HG02623 (cell line): ENCODE data around the gene PCNT.
"Not testable (repeated sequence)": the region's sequence is repeated elsewhere in the genome, so short reads cannot be mapped to it uniquely, and the experiment has no call there.

Experiments
- ATAC-seq: cut with Tn5 transposase; IDR thresholded peaks from one replicate; pipeline ENCODE4 v1.9.1; 2021; ENCODE audit warnings: moderate library complexity; ENCODE audit not compliant: unreplicated experiment

Gene PCNT

DNA sequence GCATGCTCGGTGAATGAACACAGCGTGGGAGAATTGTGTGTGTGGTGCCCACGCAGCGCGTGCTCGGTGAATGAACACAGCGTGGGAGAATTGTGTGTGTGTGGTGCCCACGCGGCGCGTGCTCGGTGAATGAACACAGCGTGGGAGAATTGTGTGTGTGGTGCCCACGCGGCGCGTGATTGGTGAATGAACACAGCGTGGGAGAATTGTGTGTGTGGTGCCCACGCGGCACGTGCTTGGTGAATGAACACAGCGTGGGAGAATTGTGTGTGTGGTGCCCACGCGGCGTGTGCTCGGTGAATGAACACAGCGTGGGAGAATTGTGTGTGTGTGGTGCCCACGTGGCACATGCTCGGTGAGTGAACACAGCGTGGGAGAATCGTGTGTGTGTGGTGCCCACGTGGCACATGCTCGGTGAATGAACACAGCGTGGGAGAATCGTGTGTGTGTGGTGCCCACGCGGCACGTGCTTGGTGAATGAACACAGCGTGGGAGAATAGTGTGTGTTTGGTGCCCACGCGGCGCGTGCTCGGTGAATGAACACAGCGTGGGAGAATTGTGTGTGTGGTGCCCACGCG is 79.4 kb downstream of the PCNT start:
- ATAC-seq = not testable (repeated sequence)

DNA sequence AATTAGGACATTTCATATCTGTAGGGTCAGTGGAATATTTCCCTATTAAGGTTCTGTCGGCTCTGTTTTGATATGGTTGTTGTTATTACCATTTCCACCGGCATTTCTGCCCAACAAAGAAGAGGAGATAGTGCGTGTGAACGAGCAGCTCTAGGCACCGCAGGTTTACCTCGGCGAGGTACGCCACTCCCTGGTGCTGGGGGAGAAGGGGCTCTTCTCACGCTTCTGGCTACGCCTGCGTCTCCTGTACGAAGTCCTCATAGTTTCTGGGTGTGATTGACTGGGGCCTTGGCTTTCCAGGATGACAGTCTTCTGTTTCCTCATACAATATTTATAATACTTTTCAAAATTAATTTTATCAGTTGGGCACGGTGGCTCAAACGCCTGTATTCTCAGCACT is 80.3 kb downstream of the PCNT start:
- ATAC-seq = no peak

DNA sequence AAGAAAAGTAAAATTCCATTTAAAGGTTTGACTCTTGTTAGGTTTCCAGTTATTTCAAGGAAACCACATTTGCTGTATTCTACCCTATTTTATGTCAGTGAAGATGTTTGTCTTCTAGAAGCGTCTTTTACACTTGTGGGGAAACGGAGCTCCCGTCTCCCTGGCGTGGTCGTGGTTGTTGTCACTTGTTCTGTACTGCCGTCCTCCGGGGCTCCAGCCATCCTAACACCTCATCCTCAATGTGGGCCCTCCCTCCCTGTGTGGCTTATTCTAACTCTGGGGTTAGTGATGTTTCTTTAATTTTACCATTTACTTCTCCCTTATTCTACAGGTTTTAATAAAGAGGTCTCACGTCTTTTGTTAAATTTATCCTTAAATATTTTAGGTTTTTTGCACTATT is 82.0 kb downstream of the PCNT start:
- ATAC-seq = no peak

DNA sequence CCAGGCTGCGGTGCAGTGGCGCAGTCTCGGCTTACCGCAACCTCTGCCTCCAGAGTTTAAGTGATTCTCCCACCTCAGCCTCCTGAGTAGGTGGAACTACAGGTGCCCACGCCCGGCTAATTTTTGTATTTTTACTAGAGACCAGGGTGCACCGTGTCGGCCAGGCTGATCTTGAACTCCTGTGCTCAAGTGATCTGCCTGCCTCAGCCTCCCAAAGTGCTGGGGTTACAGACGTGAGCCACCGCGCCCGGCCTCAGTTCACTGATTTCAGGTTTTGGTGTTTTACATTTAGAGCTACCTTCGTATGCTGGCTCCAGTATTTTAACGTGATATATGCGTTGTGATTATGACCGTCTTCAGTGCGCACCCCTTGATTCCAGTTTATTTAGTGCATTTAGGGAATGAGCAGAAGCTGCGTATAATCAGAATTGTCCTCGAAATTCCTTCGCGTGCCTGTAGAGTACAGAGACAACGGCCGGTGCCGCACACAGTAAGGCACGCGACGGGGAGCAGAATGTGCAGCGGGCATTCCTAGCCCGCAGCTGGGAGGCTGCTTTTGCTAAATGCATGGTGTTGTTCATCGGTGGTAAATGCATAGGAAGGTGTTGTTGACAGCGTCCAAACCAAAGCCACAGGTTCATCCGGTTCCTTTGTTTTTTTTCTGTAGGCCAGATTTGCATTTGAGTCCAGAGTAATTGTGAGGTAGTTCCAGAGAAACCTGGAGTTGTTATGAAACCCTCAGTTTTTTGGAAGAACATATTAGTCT is 85.9 kb downstream of the PCNT start:
- ATAC-seq = no peak

DNA sequence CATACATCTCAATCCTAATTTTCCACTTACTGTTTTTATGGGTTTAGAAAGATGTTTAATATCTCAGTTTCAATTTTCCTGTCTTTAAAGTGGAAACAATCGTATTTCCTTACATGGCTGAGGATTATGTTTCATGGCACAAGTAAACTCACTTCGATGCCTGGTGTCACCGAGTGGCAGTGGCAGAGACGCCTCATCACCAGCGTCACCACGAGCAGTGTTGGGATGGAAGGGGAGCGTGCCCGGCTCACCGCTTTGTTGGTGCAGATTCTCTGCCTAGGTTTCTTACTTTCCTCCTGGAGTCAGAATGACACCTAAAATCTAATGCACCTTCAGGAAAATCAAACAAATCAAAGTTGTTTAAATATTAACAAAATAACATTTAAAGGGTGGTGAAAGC is 86.6 kb downstream of the PCNT start:
- ATAC-seq = no peak

DNA sequence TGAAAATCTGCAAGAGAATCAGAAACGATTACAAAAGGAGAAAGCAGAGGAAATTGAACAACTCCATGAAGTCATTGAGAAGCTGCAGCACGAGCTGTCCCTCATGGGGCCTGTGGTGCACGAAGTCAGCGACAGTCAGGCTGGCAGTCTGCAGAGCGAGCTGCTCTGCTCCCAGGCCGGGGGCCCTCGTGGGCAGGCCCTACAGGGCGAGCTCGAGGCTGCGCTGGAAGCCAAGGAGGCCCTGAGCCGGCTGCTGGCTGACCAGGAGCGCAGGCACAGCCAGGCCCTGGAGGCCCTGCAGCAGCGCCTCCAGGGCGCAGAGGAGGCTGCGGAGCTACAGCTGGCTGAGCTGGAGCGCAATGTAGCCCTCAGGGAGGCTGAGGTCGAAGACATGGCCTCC is 87.3 kb downstream of the PCNT start:
- no peak for ATAC-seq

DNA sequence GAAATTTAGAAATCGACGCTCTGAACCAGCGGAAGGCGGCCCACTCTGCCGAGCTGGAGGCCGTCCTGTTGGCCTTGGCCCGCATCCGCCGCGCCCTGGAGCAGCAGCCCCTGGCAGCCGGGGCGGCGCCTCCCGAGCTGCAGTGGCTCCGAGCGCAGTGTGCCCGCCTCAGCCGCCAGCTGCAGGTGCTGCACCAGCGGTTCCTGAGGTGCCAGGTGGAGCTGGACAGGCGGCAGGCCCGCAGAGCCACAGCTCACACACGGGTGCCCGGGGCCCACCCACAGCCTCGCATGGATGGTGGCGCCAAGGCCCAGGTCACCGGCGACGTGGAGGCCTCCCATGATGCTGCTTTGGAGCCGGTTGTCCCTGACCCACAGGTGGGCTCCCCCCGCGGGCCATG is 87.7 kb downstream of the PCNT start:
- no peak for ATAC-seq

DNA sequence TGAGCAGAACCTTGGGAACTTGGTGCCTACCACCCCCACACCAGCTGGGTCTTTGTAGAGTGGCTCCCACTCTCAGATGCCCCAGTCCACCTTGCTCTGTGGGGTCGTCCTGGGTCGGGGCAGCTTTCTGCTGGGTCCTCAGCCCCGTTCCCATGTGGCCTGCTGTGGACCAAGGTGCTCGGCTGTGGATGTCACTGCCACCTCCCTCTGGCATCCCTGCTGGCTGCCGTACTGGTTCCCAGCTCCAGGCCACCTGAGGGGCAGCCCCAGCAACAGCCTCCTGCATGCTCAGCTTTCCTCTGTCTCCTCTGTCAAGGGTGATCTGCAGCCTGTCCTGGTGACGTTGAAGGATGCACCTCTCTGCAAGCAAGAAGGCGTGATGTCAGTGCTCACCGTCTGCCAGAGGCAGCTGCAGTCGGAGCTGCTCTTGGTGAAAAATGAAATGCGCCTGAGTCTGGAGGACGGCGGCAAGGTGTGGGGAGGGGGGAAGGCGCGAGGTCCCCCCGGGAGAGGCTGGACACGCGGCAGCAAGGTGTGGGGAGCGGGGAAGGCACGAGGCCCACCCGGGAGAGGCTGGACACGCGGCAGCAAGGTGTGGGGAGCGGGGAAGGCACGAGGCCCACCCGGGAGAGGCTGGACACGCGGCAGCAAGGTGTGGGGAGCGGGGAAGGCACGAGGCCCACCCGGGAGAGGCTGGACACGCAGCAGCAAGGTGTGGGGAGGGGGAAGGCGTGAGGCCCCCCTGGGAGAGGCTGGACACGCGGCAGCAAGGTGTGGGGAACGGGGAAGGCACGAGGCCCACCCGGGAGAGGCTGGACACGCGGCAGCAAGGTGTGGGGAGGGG is 88.8 kb downstream of the PCNT start:
- ATAC-seq = no peak

DNA sequence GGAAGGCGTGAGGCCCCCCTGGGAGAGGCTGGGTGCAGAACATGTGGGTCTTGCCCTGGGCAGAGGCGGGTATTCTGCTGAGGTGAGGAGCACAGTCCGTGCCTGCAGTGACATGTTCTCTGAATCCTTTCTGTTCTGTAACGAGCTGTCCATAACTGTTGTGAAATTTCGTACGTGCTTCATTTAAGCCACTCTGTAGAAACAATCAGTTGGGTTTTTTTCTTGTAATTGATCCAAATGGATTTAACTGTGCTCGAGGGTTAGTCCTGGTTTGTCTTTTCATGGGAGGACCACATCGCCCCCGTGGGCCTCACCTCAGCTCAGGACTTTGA is 89.4 kb downstream of the PCNT start:
- ATAC-seq = no peak

DNA sequence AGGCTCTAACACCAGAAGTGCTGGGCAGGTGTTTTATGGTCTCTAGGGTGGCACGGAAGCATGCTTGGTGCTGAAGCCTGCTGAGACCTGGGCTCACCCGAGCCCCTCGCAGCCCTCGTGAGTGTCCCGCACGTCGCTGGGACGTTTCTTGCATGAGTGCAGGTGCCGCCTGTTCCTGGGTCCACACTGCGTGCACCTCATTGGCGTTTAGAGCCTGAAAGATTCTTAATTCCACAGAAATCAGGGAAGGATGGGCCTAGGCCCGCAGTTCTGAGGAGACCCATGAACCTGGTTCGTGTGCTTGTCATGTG is 91.0 kb downstream of the PCNT start:
- no peak for ATAC-seq

DNA sequence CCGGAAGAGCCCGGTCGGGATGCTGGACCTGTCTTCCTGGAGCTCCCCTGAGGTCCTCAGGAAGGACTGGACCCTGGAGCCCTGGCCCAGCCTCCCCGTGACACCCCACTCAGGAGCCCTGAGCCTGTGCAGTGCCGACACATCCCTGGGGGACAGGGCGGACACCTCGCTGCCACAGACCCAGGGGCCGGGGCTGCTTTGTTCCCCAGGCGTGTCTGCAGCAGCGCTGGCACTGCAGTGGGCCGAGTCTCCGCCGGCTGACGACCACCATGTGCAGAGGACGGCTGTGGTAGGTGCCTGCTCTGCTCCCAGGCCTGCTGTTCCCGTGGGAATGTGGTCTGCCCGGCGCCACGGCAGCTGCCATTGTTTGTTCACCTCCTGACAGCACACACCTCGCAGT is 92.6 kb downstream of the PCNT start:
- ATAC-seq = no peak

DNA sequence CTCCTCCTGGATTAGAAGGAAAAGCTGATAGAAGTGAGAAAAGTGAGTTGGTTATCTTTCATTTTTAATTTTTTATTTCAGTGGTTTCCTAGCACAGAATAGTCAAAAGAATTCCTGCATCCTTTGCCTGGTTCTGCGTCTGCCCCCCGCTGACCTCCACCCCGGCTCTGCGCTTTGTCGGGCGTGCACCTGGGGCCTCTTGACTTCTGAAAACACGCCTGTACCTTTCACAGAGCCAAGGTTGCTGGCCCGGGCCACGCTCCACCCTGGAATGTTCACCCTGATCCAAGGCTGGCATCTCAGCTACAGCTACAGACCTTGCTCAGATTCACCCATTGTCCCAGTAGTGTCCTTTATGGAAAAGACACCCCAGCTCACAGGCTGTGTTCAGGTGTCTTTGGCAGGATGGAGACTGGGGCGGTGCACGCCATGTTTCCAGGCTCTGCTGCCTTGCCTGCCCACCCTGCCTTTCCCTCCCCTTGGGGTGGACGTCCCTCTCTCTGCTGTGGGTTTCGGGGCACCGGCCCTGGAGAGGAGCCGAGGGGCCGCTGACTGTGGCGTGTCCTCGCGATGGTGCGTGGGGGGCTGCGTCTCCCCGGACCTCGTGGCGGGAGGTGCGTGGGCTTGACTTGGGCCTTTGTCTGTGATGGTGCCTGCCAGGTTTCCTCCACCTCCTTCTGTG is 94.5 kb downstream of the PCNT start:
- no peak for ATAC-seq

DNA sequence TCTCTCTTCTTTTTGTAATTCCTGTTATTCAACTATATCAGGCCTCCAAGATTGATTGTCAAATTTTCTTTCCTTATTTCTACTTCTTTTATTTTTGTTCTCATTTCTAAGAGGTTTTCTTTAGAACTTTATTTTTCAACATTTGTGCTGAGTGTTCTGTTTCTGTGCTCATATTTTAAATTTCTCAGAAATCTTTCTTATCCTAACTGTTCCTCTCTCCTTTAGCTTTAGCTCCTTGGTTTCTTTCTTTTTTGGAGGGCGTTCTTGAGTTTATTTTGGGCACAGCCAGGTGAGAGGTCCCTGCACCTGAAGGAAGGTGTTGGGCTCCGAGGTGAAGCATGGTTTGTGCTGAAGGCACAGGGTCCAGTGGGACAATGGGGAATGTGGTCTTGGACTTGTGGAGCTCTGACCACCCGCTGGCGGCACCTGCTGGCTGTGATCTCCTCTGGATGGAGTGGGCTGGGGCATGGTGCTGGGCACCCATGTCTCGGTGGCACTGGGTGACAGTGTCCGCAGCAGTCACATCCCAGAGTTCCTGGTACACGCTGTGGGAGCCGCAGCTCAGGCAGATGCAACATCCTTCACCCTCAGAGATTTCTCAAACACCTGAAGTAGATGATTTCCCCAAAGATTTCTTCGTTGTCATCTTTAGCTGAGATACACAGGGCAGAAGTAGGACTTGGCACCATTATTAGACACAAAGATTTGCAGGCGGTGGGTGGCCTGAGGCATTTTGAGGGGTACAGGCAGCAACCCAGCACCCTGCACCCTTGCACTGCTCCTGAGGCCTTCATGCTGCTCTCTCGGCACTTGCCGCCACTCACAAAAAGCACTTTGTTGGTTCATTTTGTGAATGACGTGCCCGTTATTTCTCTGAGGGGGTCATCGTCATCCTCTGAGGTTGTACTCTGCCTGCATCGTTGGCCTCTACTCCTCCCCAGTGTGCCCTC is 96.6 kb downstream of the PCNT start:
- no peak for ATAC-seq

DNA sequence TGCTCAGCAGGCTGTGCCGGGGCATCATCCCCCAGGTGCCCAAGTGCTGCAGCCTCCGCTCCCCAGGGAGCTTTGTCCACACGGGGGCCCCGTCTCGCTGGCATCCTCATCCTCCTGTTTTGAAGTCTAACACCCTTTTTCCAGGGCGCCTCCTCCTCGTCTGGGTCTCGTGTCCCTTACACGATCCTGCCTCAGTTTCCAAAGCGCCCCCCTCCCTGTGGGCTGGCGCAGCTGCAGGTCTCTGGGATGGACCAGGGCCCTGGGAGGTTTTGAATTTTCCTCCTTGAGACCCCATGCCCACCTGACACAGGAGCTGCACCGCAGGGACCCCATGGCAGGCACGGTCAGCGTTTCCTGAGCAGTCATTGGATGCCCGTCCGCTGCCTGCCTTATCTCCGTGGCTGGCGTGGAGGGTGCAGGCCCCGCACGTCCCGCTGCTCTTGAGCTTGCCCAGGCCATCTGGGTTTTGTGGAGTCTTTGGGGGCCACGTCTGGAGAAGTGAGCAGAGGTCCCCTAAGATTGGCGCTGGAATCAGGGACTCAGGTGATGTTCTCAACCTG is 97.3 kb downstream of the PCNT start:
- ATAC-seq = no peak

DNA sequence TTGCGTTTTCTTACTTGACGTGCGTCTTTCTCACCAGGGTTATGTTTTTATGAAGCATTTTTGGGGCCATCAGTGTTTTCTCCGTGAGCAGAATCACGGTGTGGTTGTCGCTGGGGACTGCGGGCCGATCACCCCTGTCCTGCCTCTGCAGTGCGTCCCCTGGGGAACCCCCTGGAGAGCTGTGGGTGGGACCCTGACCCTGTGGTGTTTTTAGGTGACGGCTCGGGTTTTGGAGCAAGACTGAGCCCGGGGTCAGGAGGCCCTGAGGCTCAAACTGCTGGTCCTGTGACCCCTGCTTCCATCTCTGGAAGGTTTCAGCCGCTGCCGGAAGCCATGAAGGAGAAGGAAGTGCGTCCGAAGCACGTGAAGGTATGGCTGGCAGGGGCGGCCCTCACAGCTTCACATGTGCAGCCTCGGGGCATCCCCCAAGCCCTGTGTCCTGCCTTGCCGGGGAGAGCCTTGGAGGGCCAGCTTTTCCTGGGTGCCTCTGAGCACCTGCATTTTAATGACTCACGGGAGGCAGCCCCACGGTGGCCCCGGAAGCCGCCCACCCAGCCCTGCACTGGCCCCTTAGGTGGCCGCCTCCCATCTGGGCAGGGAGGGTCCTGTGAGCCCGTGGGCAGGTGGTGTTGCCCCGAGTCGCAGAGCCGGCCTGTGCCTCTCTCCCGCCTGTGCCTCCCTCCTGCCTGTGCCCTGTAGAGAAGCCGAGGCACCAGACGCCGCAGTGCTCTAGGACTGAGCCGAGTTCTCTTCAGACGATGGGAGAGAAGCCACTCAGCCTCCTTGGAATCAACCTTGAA is 98.0 kb downstream of the PCNT start:
- no peak for ATAC-seq

DNA sequence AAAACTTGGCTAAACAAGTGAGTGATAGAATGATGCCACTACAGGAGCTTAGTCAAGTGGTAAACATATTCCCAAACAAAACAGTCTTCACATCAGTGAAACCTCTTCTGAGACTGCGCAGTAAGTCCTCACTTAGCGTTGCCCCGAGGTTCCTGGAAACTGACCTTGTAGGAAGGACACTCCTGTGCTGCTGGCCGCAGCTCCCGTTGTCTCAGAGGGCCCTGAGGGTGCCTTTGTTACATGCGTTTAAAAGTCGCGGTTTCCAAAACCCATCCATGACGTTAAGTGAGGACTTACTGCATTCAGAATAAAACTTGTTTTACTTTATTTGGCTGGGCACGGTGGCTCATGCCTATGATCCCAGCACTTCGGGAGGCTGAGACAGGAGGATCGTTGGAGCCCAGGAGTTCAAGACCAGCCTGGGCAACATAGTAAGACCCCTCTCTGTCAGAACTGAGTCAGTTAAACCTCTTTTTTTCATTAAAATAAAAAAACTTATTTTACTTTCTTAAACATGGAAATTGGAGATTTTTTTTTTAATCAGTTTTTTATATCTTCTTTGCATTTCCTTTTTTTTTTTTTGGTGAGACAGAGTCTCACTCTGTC is 98.8 kb downstream of the PCNT start:
- ATAC-seq = no peak

DNA sequence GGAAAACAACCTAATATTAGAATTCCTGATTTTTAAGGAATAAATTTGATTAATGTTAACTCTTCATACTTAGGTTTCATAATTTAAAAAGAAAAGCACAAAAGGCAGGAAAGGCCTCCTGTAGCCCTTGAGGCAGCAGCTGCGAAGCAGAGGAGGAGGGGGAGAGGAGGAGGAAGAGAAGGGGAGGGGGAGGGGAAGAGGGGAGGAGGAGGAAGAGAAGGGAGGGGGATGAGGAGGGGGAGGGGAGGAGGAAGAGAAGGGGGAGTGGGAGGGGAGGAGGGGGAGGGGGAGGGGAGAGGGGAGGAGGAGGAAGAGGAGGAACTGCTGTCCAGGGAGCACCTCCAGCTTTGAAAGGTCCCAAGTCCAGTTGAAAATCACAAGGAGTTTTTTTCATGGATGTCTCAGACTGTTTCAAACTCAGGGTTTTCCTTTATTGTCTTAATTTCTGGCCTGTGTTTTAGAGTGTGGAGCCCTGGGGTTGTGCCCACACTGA is 99.6 kb downstream of the PCNT start:
- no peak for ATAC-seq

DNA sequence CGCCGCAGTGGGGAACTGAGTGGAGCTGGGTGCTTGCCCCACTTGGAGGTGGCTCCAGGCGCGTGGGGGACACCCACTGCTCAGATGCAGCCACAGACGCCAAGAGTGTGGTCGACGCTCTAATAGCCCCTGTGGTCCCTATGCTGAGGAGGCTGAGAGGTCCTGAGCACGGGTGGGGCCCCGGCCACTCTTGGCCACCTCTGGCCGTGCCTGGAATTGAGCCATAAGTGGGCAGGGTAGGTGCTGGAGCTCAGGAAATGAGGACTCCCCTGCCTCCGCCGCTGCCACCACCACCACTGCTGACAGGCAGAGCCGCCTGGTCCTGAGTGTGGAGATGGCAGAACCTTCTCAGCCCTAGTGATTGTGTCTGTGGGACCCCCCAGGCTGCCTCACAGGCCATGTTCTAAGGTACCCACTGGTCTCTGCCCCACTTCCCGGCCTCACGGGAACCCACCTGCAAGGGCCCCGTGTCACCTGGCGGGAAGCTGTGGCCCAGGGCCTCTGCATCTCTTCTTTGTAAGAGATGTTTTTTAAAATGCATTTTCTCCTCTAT is 100.2 kb downstream of the PCNT start:
- no peak for ATAC-seq

DNA sequence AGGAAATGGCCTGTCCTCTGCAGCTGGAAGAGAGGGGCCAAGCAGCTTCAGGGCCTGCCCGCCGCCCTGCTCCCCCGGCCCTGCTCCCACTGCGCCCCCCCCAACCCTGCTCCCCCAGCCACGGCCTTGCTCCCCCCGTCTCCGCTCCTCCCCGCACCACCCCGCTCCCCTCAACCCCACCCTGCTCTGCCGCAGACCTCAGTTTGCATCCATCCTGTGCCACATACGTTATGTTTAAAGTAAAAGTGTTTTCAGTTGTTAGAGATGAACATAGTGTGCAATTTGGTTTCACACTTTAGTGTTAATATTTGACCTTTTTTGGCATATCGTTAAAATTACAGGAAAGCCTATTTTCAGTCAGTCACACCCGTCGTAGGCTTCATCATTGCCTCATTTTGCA is 100.7 kb downstream of the PCNT start:
- no peak for ATAC-seq
